Cardiac muscle cell (in vitro differentiated cells and primary cell): ENCODE data around the gene GSE1. TPM values are rescaled to one million over a fixed set of nuclear protein-coding genes. Genes with fewer than 3 reads are reported as not detected.

ENCODE experiments used
- DNase-seq, 2 donors: peaks; one replicate each; pipeline versions ENCODE4 v3.0.0 to v3.0.0-alpha.2; 2010 to 2017; ENCODE audit warnings: low read depth in 1 of 2, low spot score in 1 of 2
- H3K27ac ChIP-seq: fragments of 200-600 bp; sonication (generic); 2 replicates; pipeline ENCODE4 v1.5.1; 2016
- H3K27me3 ChIP-seq: fragments of 200-600 bp; sonication (generic); 2 replicates; pipeline ENCODE4 v1.6.0; 2016; ENCODE audit warnings: control low read depth
- H3K36me3 ChIP-seq: fragments of 200-600 bp; sonication (generic); 2 replicates; pipeline ENCODE4 v1.5.1; 2016; ENCODE audit warnings: control low read depth
- H3K4me1 ChIP-seq: fragments of 200-600 bp; sonication (generic); 2 replicates; pipeline ENCODE4 v1.8.1; 2017; ENCODE audit warnings: low read depth, mild to moderate bottlenecking, mixed run types
- H3K4me3 ChIP-seq: fragments of 200-600 bp; sonication (generic); 2 replicates; pipeline ENCODE4 v1.5.1; 2016; ENCODE audit warnings: mild to moderate bottlenecking
- H3K9me3 ChIP-seq: fragments of 200-600 bp; sonication (generic); 2 replicates; pipeline ENCODE4 v1.5.1; 2017; ENCODE audit warnings: low read depth, mild to moderate bottlenecking, control low read depth
- polyA plus RNA-seq: library from polyadenylated mRNA; unstranded; fragments of >200 nt; fragmentation: Nextera tagmentation; extraction: Ambion mirVana; gene quantifications from 2 replicates; pipeline ENCODE4 v1.2.1, GENCODE V29; 2016
- total RNA-seq: library from RNA; depleted of rRNA; stranded (reverse); fragments of >200 nt; gene quantifications from 2 replicates; pipeline ENCODE4 v1.2.3, GENCODE V29; 2016
- TF ChIP-seq, protein P1 (sequence below): IDR thresholded peaks from 2 replicates; pipeline ENCODE4 v1.5.1; 2012; ENCODE audit warnings: low read depth, mild to moderate bottlenecking, low read length

GSE1 gene
- total and polyA plus RNA-seq, 2 experiments from 2014 or later = 48.8 to 174 TPM

DNA sequence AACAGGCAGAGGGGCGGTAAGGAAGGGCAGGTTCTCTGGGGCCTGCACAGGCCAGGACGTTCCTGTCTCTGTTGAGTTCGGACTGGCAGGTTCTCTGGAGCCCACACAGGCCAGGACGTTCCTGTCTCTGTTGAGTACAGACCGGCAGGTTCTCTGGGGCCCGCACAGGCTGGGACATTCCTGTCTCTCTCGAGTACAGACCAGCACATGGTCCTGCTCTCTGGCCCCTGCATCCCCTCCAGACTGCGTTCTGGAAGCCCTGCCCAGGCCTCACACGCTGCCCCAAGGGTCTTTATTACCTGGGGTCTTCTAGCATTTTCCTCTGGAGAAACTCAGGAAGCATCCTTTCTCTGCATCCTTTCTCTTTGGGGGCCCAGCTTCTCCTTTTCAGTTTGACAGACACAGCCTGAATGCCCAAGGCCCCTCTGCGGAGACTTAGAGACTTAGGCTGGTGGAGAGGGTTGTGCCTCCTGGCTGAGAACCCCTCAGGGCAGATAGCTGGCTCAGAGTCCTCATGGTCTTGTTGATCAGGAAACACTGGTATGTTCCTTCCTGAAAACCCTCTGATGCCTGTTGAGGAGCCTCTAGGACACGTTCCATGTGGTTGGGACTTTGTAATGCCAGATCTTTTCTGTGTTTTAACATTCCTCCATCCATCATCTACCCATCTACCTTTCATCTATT is 18.0 kb upstream of the GSE1 start:
- H3K36me3 ChIP-seq = no peaks in the 10 kb centered on the region
- H3K27ac ChIP-seq = no peak overlapping the region
- H3K4me1 ChIP-seq = peaks cover 15% of the 10 kb centered on the region
- no peaks in the 10 kb centered on the region for H3K27me3 ChIP-seq
- H3K4me3 ChIP-seq = no peak overlapping the region
- DNase-seq = no peak
- H3K9me3 ChIP-seq = no peaks in the 10 kb centered on the region
- TF ChIP-seq, protein P1, sequence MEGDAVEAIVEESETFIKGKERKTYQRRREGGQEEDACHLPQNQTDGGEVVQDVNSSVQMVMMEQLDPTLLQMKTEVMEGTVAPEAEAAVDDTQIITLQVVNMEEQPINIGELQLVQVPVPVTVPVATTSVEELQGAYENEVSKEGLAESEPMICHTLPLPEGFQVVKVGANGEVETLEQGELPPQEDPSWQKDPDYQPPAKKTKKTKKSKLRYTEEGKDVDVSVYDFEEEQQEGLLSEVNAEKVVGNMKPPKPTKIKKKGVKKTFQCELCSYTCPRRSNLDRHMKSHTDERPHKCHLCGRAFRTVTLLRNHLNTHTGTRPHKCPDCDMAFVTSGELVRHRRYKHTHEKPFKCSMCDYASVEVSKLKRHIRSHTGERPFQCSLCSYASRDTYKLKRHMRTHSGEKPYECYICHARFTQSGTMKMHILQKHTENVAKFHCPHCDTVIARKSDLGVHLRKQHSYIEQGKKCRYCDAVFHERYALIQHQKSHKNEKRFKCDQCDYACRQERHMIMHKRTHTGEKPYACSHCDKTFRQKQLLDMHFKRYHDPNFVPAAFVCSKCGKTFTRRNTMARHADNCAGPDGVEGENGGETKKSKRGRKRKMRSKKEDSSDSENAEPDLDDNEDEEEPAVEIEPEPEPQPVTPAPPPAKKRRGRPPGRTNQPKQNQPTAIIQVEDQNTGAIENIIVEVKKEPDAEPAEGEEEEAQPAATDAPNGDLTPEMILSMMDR = no peak

- H3K27me3 ChIP-seq = no peaks in the 10 kb centered on the region
- H3K9me3 ChIP-seq = no peaks in the 10 kb centered on the region
- no peak overlapping the region for H3K4me3 ChIP-seq
- peaks cover 22% of the 10 kb centered on the region for H3K4me1 ChIP-seq
- DNase-seq = no peak
- TF ChIP-seq, protein P1 = no peak
- no peaks in the 10 kb centered on the region for H3K36me3 ChIP-seq
- H3K27ac ChIP-seq = no peak overlapping the region
Measured at GRCh38 chr16:85595812-85596502, 17.2 kb upstream of the GSE1 start.

DNA sequence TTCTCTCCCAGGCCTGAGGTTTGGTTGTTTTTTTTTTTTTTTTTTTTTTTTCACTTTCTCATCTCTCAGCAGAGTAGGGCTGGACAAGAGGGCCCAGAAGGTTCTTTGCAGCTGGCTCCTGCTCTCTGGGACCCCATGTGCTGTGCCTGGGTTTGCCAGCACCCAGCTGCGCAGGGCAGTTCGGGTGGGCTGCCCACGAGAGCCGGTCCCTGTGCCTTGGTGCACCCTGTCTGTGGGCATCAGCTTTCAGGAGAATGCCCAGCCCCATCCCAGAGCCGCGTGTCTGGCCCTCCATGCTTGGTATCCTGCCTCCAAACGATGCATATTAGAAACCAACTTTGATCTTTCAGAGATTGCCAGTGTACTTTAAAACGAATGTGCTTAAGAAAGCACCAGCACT is 15.0 kb upstream of the GSE1 start:
- peaks cover 41% of the 10 kb centered on the region for H3K4me1 ChIP-seq
- H3K27ac ChIP-seq = no peak overlapping the region
- no peaks in the 10 kb centered on the region for H3K27me3 ChIP-seq
- no peak overlapping the region for H3K4me3 ChIP-seq
- DNase-seq = no peak
- H3K36me3 ChIP-seq = no peaks in the 10 kb centered on the region
- H3K9me3 ChIP-seq = no peaks in the 10 kb centered on the region
- TF ChIP-seq, protein P1 = no peak

- no peaks in the 10 kb centered on the region for H3K9me3 ChIP-seq
- H3K27ac ChIP-seq = peak overlapping the region; percentile 82
- H3K4me3 ChIP-seq = no peak overlapping the region
- H3K4me1 ChIP-seq = peaks cover 45% of the 10 kb centered on the region
- TF ChIP-seq, protein P1 = no peak
- H3K36me3 ChIP-seq = no peaks in the 10 kb centered on the region
- no peaks in the 10 kb centered on the region for H3K27me3 ChIP-seq
- no peak for DNase-seq
Measured at GRCh38 chr16:85600078-85600477, 13.0 kb upstream of the GSE1 start.

DNA sequence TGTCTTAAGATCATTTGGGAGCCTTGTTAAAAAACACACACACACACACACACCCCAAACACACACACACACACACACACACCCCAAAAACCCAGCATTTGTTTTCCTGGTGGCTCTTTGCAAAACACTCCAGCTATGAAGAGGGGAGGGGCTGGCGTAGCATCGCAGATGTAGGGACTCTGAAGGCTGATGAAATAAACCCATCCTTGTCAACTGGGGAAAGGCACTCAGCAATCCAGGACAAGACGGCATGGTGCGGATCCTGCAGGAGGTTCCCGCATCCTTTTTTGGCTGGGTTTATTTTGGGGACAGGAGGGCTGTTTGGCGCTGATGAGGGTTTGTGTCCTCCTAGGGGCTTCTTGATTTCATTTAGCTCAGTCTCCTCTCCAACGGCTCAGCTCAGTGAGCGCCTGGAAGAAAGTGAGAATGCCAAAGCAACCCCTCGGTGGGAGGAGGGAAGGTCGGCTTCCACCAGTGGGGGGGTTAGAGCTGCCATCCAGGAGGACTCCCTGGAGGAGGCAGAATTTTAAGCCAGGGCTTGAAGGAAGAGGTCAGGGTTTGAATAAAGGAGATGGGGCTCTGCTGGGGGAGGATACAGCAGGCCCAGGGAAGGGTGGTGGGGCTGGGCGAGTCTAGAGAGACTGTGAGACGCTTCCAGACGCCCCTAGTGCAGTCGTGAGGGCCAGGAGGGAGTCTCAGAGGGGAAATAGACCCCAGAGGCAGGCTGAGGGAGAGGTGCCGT is 12.4 kb upstream of the GSE1 start:
- Histone ChIP-seq H3K27me3 (no peaks in the 10 kb centered on the region), H3K36me3 (no peaks in the 10 kb centered on the region), H3K4me3 (no peak overlapping the region), H3K4me1 (peaks cover 52% of the 10 kb centered on the region), H3K27ac (peak overlapping the region; percentile 82), H3K9me3 (no peaks in the 10 kb centered on the region)
- TF ChIP-seq, protein P1 = no peak
- DNase-seq = no peak
